GM10266 (cell line): ENCODE measurements around the gene AGMO.

Source experiments
- DNase-seq: peaks from one replicate; pipeline ENCODE4 v3.0.0; 2012; ENCODE audit errors: extremely low spot score
- CTCF ChIP-seq: IDR thresholded peaks from 2 replicates; pipeline ENCODE4 v1.5.1; 2012; ENCODE audit warnings: mild to moderate bottlenecking, low read depth; ENCODE audit not compliant: control insufficient read depth, insufficient read depth; ENCODE audit errors: missing control alignments

The AGMO gene

GRCh38 chr7:15166620-15167019, 395.2 kb downstream of the AGMO start:
- DNase-seq: no peak
- TF ChIP-seq CTCF: no peak

GRCh38 chr7:15159261-15159660, 402.6 kb downstream of the AGMO start:
- no peak for DNase-seq
- no peak for TF ChIP-seq CTCF

GRCh38 chr7:15158141-15158810, 403.5 kb downstream of the AGMO start:
- no peak for TF ChIP-seq CTCF
- no peak for DNase-seq
